Measurements from ENCODE around the gene TMEM220. TPM values are rescaled to one million over a fixed set of nuclear protein-coding genes. Genes with fewer than 3 reads are reported as not detected.

The TMEM220 gene
- total RNA-seq, 1 experiment from 2014 or later = 3.9 TPM

DNA sequence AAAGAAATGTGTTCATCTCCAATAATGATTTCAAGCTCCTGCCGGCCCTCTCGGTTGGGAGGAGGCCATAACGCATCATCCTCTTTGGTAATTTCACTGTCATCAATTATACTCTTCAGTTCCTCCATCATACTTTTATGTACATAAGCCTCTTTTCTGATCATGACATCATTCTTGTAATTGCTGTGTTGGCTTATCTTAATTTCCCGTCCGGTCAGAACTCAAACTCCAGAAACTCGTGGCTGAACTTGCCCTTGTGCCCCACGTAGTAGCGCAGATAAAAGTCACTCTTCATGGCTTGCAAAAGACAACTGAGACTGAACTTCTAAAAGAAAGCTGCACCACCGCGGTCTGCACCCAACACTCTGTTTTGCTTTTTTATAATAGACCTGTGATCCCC lies 13.6 kb downstream of the TMEM220 start:
- H3K9me2 ChIP-seq (replicated peaks; ENCODE audit: low read length) = no peaks in the 10 kb centered on the region
- intact Hi-C loops (cut with micrococcal nuclease) = no loop called here
- 0 out of 2 replicates have a peak, but pooled peaks cover 4% of the 10 kb centered on the region for H3K36me3 ChIP-seq (ENCODE audit: low read depth, low read length)
- no TSS peak for BruUV-seq (replicated peaks)
- no peaks in the 10 kb centered on the region for H3K4me1 ChIP-seq (ENCODE audit: insufficient read depth, low read length)
- no peak overlapping the region for H3K4me3 ChIP-seq (ENCODE audit: low read length)
- no peak overlapping the region for H3K9ac ChIP-seq (ENCODE audit: low read length)
- ATAC-seq = no peak
- no peaks in the 10 kb centered on the region for H3F3A ChIP-seq (ENCODE audit: low read length, unreplicated experiment)
- H2AFZ ChIP-seq (ENCODE audit: low read length) = no peak overlapping the region
- no peaks in the 10 kb centered on the region for H4K20me1 ChIP-seq (ENCODE audit: low read length)
- no peak overlapping the region for H3K27ac ChIP-seq (ENCODE audit: low read length)
- H3K79me2 ChIP-seq (ENCODE audit: low read length) = no peaks in the 10 kb centered on the region
- no peak overlapping the region for H3K4me2 ChIP-seq (ENCODE audit: low read length)
- TF ChIP-seq, protein P1, sequence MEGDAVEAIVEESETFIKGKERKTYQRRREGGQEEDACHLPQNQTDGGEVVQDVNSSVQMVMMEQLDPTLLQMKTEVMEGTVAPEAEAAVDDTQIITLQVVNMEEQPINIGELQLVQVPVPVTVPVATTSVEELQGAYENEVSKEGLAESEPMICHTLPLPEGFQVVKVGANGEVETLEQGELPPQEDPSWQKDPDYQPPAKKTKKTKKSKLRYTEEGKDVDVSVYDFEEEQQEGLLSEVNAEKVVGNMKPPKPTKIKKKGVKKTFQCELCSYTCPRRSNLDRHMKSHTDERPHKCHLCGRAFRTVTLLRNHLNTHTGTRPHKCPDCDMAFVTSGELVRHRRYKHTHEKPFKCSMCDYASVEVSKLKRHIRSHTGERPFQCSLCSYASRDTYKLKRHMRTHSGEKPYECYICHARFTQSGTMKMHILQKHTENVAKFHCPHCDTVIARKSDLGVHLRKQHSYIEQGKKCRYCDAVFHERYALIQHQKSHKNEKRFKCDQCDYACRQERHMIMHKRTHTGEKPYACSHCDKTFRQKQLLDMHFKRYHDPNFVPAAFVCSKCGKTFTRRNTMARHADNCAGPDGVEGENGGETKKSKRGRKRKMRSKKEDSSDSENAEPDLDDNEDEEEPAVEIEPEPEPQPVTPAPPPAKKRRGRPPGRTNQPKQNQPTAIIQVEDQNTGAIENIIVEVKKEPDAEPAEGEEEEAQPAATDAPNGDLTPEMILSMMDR (conservative IDR thresholded peaks at IDR 0.05; ENCODE audit: low read depth, low read length) = no peak
- TF ChIP-seq EZH2 (IDR thresholded peaks at IDR 0.05; ENCODE audit: low read length, unreplicated experiment) = no peak
- no peak for TF ChIP-seq EZH2phosphoT487 (IDR thresholded peaks at IDR 0.05; ENCODE audit: borderline replicate concordance, low read length)
- no peak for DNase-seq
- ChIA-PET POLR2A (ENCODE audit: unreplicated experiment) (no interaction called here), CTCF (no interaction called here)
- no peaks in the 10 kb centered on the region for H3K9me3 ChIP-seq (ENCODE audit: low read length)
- no peaks in the 10 kb centered on the region for H3K27me3 ChIP-seq (ENCODE audit: low read length)

GRCh38 chr17:10713318-10713717 lies 16.5 kb downstream of the TMEM220 start:
- Histone ChIP-seq H3K4me3 (ENCODE audit: low read length) (no peak overlapping the region), H3K9me3 (ENCODE audit: low read length) (no peaks in the 10 kb centered on the region), H3K4me2 (ENCODE audit: low read length) (no peak overlapping the region), H4K20me1 (ENCODE audit: low read length) (no peaks in the 10 kb centered on the region), H3K27me3 (ENCODE audit: low read length) (no peaks in the 10 kb centered on the region), H3F3A (ENCODE audit: low read length, unreplicated experiment) (no peaks in the 10 kb centered on the region), H3K4me1 (ENCODE audit: insufficient read depth, low read length) (no peaks in the 10 kb centered on the region), H3K36me3 (ENCODE audit: low read depth, low read length) (0 out of 2 replicates have a peak, but pooled peaks cover 4% of the 10 kb centered on the region), H2AFZ (ENCODE audit: low read length) (no peak overlapping the region), H3K27ac (ENCODE audit: low read length) (no peak overlapping the region), H3K9ac (ENCODE audit: low read length) (no peak overlapping the region), H3K79me2 (ENCODE audit: low read length) (no peaks in the 10 kb centered on the region), H3K9me2 (replicated peaks; ENCODE audit: low read length) (no peaks in the 10 kb centered on the region)
- intact Hi-C loops (cut with micrococcal nuclease) = no loop called here
- POLR2A ChIA-PET (ENCODE audit: unreplicated experiment) = no interaction called here
- ATAC-seq (no peak), DNase-seq (no peak)
- CTCF ChIA-PET = no interaction called here
- no TSS peak for BruUV-seq (replicated peaks)
- no peak for TF ChIP-seq EZH2 (IDR thresholded peaks at IDR 0.05; ENCODE audit: low read length, unreplicated experiment)
- TF ChIP-seq, protein P1 (conservative IDR thresholded peaks at IDR 0.05; ENCODE audit: low read depth, low read length) = no peak
- no peak for TF ChIP-seq EZH2phosphoT487 (IDR thresholded peaks at IDR 0.05; ENCODE audit: borderline replicate concordance, low read length)

GRCh38 chr17:10705727-10706126 lies 24.1 kb downstream of the TMEM220 start:
- no peak overlapping the region for H3K27ac ChIP-seq (ENCODE audit: low read length)
- intact Hi-C loops (cut with micrococcal nuclease) = no loop called here
- no TSS peak for BruUV-seq (replicated peaks)
- no peak overlapping the region for H3K4me2 ChIP-seq (ENCODE audit: low read length)
- H3K36me3 ChIP-seq (ENCODE audit: low read depth, low read length) = no peaks in the 10 kb centered on the region
- POLR2A ChIA-PET (ENCODE audit: unreplicated experiment) = no interaction called here
- no peaks in the 10 kb centered on the region for H4K20me1 ChIP-seq (ENCODE audit: low read length)
- no peaks in the 10 kb centered on the region for H3K27me3 ChIP-seq (ENCODE audit: low read length)
- H3K79me2 ChIP-seq (ENCODE audit: low read length) = no peaks in the 10 kb centered on the region
- no peaks in the 10 kb centered on the region for H3K9me2 ChIP-seq (replicated peaks; ENCODE audit: low read length)
- no peak overlapping the region for H2AFZ ChIP-seq (ENCODE audit: low read length)
- H3K4me3 ChIP-seq (ENCODE audit: low read length) = no peak overlapping the region
- H3F3A ChIP-seq (ENCODE audit: low read length, unreplicated experiment) = no peaks in the 10 kb centered on the region
- peaks cover 4% of the 10 kb centered on the region; the same call in 1 of the 2 replicates for H3K4me1 ChIP-seq (ENCODE audit: insufficient read depth, low read length)
- ATAC-seq (no peak), DNase-seq (no peak)
- TF ChIP-seq EZH2phosphoT487 (IDR thresholded peaks at IDR 0.05; ENCODE audit: borderline replicate concordance, low read length) (no peak), EZH2 (IDR thresholded peaks at IDR 0.05; ENCODE audit: low read length, unreplicated experiment) (no peak)
- TF ChIP-seq, protein P1 (conservative IDR thresholded peaks at IDR 0.05; ENCODE audit: low read depth, low read length) = no peak
- H3K9ac ChIP-seq (ENCODE audit: low read length) = no peak overlapping the region
- CTCF ChIA-PET = no interaction called here
- no peaks in the 10 kb centered on the region for H3K9me3 ChIP-seq (ENCODE audit: low read length)
